Endothelial cell of umbilical vein (primary cell): ENCODE measurements around the gene MTR.

ENCODE experiments used
- POLR2A ChIP-seq: IDR thresholded peaks from 2 replicates; pipeline ENCODE4 v1.6.1; 2012; ENCODE audit warnings: low read depth, mild to moderate bottlenecking, control low read depth, low read length
- POLR2AphosphoS5 ChIP-seq: IDR thresholded peaks from 2 replicates; pipeline ENCODE4 v1.6.1; 2012; ENCODE audit warnings: low read depth, mild to moderate bottlenecking, control low read depth, low read length, moderate library complexity; ENCODE audit not compliant: insufficient read depth

GRCh38 chr1:236768601-236769000, 26.5 kb upstream of the MTR start:
- TF ChIP-seq POLR2AphosphoS5, result no peak
- no peak for TF ChIP-seq POLR2A
